GM13977 (cell line): Measurements from ENCODE around the gene PYDC1.
A peak's percentile ranks its signal among the peaks of the same experiment; 100 is the strongest.
"Not testable (repeated sequence)": the region's sequence is repeated elsewhere in the genome, so short reads cannot be mapped to it uniquely, and the experiment has no call there.

Source experiments
- DNase-seq: peaks from one replicate; pipeline ENCODE4 v3.0.0; 2012; ENCODE audit warnings: low spot score
- in situ Hi-C: fragments of 300-500 bp; cut with MboI; formaldehyde crosslinking; loops from one replicate; pipeline ENCODE4 v1.12.0; 2022; ENCODE audit warnings: low sequenced_read_pairs, low pct_unique_long_range_greater_than_20kb, mixed read lengths, inconsistent platforms; ENCODE audit not compliant: unreplicated experiment
- TF ChIP-seq, protein P1 (sequence below): IDR thresholded peaks from 2 replicates; pipeline ENCODE4 v1.5.1; 2012; ENCODE audit warnings: mild to moderate bottlenecking, control low read depth; ENCODE audit not compliant: insufficient read depth; ENCODE audit errors: extremely low read depth, missing control alignments

The PYDC1 gene

GRCh38 chr16:31201582-31202413 is 15.1 kb downstream of the PYDC1 start:
- DNase-seq = peak; percentile 78
- TF ChIP-seq, protein P1, sequence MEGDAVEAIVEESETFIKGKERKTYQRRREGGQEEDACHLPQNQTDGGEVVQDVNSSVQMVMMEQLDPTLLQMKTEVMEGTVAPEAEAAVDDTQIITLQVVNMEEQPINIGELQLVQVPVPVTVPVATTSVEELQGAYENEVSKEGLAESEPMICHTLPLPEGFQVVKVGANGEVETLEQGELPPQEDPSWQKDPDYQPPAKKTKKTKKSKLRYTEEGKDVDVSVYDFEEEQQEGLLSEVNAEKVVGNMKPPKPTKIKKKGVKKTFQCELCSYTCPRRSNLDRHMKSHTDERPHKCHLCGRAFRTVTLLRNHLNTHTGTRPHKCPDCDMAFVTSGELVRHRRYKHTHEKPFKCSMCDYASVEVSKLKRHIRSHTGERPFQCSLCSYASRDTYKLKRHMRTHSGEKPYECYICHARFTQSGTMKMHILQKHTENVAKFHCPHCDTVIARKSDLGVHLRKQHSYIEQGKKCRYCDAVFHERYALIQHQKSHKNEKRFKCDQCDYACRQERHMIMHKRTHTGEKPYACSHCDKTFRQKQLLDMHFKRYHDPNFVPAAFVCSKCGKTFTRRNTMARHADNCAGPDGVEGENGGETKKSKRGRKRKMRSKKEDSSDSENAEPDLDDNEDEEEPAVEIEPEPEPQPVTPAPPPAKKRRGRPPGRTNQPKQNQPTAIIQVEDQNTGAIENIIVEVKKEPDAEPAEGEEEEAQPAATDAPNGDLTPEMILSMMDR = no peak
- in situ Hi-C loops = loop anchor here (10.0 kb wide), 1 partner anchor 243 kb away; the partner anchor contains the start of gene ZNF843

DNA sequence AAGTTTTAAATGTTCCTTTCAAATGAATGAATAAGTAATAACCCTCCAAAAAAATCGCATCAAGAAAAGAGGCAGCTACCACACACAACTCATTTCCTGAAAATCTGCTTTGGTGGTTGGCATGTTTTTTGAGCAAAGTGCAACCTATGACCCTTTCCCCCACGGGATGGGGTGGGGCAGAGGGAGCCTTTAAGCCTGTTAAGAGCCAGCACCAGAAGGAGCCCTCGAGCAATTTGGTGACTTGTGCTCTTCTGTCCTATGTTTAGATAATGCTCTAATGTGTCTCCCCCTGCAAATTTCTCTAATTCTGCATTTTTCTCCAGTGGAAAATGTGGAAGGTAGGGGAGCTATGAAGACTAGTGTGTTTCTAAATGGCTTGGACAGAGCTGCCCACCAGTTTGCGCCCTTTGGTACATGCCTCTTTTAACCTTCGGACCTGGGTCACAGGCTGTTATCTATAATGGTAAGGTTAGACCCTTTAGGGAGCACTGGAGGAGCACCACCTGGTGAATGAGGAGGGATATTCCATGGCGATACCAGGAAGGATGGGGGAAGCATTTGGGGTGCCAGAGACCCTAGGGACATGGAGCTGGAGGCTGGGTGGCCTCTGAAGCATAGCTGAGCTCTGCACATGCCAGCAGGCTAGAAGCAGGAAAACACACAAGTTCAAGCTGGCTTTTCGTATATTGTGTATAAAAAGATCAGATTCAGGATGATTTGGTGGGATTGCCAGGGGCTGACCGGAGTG is 15.9 kb downstream of the PYDC1 start:
- TF ChIP-seq, protein P1 = no peak
- DNase-seq = no peak
- in situ Hi-C loops = loop anchor here (10.0 kb wide), 1 partner anchor 244 kb away; the partner anchor contains the start of gene ZNF843

DNA sequence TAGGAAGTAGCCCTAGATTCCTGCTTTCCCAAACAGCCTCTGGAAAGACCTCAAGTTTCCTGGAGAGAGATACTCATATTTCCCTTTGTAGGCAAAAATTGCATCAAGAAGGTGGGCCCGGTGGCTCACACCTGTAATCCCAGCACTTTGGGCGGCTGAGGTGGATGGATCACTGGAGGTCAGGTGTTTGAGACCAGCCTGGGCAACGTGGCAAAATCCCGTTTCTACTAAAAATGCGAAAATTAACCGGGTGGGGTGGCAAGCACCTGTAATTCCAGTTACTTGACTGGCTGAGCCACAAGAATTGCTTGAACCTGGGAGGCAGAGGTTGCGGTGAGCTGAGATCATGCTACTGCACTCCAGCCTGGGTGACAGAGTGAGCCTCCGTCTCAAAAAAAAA is 16.8 kb downstream of the PYDC1 start:
- in situ Hi-C loops = loop anchor here (10.0 kb wide), 1 partner anchor 245 kb away; the partner anchor contains the start of gene ZNF843
- DNase-seq = not testable (repeated sequence)

DNA sequence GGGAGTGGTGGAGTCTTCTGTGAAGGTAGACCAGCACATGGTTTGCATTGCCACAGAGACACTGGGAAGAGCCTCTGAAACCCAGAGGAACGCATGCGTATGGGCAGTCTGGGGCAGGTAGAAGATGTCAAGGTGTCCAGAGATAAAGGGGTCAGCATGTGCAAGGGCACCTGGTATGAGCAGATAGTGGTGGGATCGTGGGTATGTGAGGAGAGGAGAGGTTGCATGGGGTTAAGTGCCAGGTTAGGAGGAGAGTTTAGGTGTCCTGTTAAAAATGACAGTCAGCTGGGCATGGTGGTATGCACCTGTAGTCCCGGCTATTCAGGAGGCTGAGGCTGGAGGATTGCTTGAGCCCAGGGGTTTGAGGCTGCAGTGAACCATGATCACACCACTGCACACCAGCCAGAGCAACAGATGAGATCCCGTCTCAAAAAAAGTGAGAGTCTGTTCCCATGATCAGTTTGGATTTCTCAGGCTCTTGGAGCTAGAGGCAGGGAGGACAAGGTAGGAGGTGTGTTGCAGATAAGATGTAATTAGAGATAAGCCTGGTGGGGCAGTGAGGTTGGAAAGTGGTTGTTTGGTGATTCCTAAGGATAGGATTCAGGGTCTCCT is 17.4 kb downstream of the PYDC1 start:
- DNase-seq = no peak
- TF ChIP-seq, protein P1 = no peak
- in situ Hi-C loops = loop anchor here (10.0 kb wide), 1 partner anchor 245 kb away; the partner anchor contains the start of gene ZNF843

DNA sequence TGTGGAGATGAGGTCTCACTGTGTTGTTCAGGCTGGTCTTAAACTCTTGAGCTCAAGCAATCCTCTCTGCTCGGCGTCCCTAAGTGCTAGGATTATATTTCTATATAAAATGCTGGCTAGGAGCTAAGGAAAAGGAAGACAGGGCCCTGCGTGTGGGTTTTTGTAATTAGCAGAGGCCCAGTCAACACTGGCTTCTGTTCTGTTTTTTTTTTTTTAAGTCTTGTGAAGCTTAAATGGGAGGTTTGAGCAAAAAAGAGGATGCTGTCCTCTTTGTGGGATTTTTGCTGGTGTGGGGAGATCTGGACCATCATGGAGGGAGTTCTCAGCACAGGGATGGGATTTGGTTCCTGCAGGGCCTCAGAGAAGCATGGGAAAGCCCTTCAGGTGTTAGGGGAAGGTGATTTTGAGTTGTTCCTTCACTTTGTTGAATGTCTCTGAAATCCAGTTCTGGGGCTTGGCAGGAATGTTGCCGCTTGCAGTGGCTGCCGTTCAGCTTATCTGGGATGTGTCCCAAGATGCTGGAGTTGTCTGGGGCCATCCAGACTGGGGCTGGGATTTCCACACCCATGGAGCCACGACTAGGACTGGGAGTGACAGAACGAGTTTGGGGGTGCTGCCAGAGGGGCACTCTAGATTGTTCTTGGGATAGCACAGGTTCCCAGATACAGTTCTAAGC is 18.6 kb downstream of the PYDC1 start:
- DNase-seq = no peak
- in situ Hi-C loops = no loop called here
- TF ChIP-seq, protein P1 = no peak

- TF ChIP-seq, protein P1 = no peak
- DNase-seq = no peak
- in situ Hi-C loops = no loop called here
Observed at GRCh38 chr16:31196324-31197088, 20.4 kb downstream of the PYDC1 start.

DNA sequence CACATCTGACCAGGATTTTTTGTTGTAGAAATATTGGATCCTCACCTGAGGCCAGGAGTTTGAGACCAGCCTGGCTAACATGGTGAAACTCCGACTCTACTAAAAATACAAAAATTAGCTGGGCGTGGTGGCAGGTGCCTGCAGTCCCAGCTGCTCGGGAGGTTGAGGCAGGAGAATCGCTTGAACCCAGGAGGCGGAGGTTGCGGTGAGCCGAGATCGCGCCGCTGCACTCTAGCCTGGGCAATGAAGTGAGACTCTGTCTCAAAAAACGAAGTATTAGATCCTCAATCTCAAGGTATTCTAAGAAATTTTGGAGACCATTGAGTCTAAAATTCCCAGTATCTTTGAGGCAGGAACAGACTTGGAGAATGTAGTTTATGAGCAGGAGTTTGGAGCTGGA is 21.1 kb downstream of the PYDC1 start:
- DNase-seq, in situ Hi-C loops: not testable (repeated sequence)
